Stimulated activated CD8-positive, alpha-beta memory T cell treated with anti-CD3 and anti-CD28 coated beads, Interleukin-7, amount 100 ng/mL, for 1 hour (primary cell): ENCODE results near the gene ADAM23.

Experiments used
- DNase-seq, 2 donors: peaks; one replicate each; pipeline ENCODE4 v3.0.0-alpha.2; 2020; ENCODE audit warnings: low read depth in 2 of 2

The ADAM23 gene

DNA sequence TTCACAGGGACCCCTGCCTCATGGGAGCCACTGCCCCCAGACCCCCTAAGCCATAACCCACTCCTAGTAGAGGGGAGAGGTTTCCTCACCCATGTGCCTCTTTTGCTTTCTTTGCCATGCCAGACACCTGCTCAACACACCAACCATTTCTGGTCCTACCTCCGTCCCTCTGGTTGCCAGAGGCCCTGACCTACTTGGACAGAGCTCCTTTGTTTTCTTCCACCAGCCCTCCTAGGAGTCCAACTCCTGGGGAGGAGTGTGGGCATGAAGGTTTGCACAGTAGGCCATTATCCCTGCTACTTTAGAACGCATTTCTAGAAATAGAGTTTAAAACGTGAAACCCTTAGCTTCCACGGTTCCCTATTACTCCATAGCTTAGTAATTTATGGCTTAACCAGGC, 122.3 kb downstream of the ADAM23 start:
- DNase-seq, result no peak

DNA sequence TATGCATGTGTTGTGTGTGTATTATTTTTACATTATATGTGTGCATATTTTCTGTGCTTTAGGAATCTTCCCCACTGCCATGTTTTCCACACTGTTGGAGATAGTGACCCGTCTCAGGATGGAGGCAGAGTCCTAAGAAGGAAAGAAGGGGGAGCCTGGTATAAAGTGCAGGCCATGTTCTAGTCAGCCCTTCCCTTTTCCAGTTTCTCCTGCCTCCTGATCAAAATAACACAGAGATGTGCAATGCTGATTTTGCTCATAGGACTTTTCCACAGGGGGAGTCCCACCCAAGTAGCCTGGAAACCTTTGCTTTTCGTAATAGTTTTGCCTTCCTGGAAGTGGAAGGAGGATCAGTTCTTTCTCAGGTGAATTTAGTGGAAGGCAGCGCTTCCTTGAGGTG, 126.1 kb downstream of the ADAM23 start:
- DNase-seq, result no peak

DNA sequence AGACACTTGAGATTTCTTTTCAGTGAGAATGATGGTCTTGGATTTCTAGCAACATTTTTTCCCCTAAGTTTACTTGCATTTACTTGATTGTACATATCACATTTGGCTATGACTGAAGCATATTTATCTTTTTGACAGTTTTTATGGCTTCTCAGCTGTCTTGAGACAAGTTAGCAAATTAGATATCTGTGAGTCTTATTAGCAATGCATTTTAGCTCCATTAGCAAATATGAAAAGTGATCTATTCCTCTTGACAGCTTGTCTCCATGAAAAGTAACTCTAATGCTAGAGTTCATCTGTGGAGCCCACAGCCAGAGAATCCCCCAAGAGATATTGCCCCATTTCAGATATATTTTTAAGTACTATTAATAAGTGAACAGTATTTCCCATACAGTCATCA, 126.9 kb downstream of the ADAM23 start:
- DNase-seq, result no peak

DNA sequence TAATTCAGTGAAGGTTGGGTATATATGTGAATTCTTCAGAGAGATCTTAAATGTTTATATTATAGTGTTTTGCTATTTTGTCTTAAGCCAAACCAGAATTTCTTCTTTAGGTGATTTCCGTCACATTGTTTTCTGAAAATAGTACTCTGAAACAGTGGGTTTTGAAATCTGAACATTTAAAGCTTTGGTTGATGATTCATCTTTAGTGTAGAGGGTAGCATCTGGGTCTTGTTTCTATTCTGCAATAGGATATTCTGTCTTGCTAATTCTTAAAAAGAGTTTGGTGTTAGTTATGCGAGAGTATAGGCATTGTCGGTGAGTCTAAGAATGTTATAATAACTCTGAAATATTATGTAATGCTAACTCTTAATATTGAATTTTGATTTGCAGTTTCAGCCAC, 129.4 kb downstream of the ADAM23 start:
- DNase-seq, result no peak

DNA sequence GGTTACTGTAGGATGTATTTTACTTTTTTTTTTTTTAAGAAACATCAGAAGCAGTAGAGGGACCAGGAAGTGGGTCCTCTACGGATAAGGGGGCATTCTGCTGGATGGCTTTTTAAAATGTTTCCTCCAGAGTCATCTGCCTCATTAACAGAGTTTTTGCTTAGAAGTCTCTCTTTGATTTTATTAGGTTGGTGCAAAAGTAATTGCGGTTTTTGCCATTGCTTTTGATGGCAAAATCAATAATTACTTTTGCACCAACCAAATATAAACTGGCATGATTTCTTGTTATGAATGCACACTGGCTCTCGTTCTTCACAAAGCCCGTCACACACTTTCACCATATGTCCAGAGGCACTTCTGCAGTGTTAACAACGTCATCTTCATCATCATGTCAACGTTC, 130.5 kb downstream of the ADAM23 start:
- no peak for DNase-seq

DNA sequence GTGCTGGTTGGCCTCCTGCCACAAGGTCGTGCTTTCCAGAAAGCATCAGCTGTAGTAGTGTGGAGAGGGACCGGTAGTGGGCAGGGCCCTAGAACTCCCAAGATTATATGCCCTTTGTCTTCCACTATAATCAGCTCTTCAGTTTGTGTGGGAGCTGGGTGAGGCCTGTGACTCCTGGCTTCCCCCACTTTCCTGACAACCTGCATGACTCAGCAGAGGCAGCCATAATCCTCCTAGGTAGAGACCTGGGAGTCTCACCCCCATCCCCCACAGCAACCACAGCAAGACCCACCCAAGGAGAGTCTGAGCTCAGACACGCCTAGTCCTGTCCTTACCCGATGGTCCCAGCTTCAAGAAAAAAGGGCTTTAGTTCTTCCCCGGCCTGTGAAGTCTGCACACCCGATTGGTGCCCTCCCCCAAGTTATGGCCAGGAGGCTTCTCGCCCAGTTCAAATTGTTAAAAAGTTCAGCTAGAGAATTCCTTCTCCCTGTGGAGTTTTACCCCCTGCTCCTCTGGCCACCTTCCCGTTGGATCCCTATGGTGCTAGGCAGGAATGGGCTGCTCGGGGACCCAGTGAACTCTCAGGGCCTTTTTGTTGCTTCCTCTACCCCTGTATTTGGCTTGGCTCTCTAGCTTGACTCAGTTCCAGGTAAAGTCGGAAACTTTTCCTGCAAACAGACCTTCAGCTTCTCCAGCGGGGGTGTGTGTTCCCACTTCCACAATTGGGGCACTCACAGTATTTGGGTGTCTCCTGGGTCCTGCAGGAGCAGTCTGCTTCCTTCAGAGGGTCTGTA, 141.2 kb downstream of the ADAM23 start:
- DNase-seq, result no peak

DNA sequence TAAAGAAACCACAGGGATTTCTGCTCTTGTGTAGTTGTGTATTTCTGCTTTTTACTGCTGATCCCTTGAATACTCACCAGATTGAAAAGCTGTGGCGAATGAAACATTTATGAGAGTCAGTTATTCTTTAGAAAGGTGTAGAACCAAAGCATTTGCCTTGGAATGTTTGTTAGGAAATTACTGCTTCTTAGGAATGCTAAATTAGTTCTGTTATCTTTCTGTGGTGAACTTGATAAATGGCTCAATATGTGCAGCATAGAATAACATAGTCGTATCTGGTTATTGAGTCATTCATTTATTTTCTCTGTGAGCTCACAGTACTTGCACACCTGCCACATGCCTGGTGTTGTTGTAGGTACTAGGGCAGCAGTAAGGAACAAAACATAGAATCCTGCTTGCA, 142.0 kb downstream of the ADAM23 start:
- DNase-seq, result no peak

DNA sequence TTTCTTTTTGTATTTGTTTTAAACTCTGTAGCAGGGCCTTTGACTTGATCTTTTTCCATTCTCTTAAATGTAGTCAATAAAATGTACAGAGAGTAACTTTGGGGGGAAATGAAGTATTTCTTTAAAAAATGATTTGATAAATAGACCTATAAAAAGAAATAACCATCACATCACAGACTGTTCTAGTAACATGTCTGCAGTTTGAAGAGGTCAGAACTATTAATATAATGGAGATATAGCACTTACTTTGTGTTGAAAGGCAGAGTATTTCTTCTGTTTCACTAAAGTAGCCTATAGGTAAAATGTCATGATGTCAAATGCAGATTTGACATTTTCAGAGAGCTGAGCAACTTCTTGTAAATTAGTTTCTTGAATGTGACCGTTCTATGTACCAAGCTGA, 143.3 kb downstream of the ADAM23 start:
- DNase-seq, result no peak

DNA sequence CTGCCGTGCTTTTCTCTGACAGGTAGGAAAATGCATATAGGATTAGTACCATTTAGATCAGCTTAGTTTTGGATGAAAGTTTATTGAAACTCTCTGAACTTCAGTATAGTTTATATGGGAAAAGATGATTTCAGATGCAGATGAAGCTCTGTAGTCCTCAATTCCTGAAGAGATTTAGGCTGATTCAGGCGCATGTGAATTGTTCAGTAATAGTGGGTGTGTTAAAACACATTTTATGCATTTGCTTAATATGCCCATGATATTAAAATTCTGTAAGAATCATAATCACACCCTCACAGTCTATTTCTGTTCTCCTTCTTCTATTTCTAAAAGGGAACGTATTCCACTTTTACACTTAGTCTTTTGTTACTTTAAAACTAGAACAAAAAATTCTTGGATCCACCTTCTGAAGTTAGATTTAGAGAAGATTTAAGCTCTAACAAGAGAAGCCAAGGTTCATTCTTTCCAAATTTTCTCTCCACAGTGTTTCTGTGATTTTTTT, 154.4 kb downstream of the ADAM23 start:
- no peak for DNase-seq

DNA sequence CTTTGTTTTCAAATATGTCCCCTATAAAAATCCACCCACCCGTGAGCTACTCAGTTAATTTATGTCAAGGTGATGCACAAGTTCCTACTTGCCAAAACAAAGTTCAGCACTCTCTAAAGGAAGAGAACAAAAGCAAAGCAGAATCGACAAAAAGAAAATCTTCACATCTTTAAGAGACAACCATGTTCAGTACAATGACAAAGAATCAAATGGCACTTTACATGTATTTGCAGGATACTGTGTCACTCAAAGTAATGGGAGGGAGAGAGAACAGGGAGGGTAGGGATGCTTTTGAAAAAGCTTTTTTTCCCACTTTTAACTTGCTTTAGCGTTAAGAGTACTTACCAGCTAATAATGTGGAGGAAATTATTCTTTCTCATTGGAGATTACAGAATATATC, 159.9 kb downstream of the ADAM23 start:
- no peak for DNase-seq

DNA sequence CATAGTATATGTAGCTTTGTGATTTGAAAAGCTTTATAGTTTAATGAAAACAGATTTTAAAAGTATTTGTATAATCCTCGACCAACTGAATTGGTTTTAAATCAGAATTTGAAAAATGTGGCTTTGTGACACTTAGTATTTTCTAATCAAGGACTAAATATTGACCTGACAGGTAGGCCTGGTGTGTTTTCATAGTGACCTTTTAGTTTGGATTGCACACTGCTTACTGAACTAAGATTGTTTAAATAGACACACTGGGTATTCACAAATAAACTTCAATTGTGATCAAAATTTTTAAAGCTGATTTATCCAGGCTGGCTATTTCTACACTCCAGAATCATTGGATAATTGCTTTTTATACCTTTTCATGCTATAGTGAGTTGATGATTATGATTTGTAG, 167.1 kb downstream of the ADAM23 start:
- no peak for DNase-seq

DNA sequence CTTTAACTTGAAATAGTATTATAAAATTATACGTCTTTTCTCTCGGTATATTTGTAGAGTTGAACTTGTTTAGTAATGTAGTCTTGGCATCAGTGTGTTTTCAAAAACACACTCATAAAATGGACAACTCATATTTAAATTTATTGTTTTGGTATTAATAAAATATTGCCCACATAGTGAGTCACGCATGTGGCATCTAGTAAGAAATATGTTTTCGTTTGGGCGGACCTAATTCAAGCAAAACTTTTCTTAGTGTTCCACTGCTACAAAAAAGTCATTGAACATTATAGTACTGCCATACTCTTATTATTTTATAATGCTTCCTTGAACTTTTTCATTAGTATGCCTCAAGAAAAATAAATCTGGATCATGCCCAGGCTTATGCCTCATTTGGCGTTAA, 167.9 kb downstream of the ADAM23 start:
- no peak for DNase-seq

DNA sequence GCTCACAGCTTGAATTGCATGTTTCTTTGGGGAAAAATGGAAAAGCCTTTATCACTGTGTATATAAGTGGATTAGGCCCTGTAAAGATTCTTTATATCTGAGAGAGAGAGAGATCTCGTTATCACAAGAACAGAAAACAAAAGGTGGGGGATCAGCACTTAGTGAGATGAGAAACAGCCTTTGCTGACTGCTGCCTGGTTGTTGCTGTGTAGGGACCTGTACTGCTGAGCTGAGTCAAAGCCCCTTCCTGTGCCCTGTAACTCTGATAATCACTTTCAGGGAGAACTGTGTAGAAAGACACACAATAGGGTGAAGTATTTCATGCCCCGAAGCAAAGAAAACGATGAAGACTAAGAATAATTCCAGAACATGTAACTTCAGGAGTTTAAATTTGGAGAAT, 168.4 kb downstream of the ADAM23 start:
- no peak for DNase-seq

DNA sequence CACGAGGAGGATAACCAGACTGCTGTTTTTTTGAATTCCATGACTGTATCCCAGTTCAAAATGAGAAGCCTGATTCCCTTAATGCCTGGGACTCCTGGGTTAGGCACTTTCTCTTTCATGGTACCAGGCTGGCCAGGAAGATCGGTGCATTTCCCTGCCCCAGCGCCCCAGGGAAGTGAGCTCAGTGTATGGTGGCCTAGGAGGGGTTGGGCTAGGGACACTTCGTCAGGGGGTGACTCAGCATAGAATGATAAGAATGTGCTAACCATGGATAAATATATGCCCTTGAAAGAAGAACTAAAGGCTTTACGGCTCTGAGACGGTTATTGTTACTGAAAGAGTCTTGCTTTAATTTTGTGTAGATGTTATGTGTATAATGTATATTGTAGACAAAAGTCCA, 171.5 kb downstream of the ADAM23 start:
- DNase-seq, result no peak

DNA sequence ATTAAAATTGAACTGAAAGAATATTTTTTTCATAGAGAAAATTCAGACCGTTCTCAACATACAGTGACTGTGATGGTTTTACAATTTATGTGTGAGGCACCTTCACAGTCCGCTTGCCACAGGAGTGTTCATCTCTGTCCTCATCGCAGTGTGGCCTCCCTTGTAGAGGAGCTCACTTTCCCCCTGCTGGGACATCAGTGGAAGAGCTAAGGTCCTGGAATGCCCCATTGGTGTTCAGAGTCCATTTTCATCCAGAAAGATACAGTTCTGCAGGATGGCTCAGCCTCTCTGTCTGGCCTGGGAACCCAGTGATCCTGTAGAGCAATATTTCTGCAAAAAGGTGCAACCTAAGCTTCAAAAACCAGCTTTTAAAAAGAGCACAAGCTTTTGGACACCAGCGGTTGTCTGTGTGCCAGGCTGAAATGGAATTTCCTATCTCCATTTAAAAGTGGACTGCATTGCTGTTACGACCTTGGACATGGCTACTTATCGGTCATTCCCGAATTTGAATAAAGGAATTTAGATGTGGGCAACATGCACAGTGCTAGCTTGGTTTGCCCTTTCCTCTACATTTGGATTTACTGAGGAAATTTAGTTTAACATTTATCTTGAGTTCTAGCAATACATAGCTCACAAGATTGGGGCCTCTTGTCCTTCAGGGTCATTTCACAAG, 172.2 kb downstream of the ADAM23 start:
- no peak for DNase-seq

DNA sequence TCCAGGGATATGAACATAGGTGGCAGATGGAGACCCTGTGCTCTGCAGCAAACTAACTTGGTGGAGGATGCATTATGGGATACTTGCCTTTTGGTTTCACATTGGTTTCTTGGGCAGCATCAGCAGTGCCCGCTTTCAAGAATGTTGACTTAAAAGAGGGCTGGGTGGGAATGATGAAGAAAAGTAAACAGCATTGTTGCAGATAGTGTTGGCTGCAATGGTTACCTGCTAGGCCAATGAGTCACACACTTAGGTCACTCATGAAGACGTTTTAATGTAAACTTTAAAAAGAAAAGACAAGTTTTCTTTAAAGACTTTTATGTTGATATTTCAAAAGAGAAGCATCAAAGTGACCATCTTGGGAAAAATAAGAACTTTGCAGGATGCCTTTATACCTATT, 172.8 kb downstream of the ADAM23 start:
- no peak for DNase-seq

DNA sequence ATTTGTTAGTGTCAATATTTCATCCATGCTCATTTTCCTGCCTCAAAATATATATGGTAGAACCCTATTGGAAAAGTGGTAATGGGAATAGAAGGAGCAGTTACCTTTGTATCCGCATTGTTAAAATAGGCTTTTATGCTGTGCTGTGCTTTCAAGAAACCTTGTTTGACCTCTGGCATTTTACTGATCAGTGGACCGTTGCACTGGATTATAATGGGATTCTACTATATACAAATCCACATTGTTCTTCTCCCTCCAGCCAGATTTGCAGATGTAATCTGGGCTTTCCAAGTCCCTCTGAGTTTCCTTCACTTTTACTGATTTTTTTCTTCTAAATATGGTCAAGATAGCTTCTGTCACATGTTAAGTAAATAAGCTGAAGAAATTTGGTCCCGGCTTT, 175.7 kb downstream of the ADAM23 start:
- no peak for DNase-seq

DNA sequence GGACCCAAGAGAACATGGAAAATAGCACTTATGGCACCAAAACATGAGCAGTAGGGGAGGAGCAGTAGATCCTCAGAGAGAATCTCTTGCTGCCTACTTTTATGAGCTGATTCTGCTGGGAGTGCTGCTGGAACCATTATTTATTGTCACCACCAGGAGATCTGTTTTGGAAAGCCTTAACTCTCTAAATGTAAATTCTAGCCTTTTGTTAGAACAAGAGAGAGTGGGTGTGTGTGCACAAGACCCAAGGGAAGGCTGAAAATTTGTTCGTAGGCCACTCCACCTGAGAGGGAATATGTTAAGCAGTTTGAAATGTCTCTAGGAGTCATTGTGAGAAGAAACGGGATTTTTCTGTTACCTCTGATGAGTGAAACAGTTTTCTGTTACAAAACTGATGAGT, 182.8 kb downstream of the ADAM23 start:
- DNase-seq, result no peak

DNA sequence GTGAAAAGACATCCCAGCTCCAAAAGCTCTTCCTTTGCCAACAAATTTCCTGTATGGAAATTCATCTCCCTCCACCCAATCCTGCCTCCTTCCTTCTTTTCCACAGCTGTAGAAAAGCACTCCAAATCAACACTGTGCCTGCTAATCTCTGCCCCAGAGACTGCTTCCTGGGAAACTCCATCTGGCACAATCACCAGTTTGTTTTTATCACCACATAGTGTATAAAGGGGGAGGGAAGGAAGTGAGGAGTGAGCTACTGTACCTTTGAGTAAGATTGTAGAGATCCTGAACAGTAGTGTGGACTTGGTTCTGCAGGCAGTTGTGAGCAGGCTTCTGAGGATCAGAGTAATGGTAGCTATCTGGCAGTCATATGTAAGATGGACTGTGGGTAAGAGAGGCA, 184.3 kb downstream of the ADAM23 start:
- DNase-seq, result no peak

DNA sequence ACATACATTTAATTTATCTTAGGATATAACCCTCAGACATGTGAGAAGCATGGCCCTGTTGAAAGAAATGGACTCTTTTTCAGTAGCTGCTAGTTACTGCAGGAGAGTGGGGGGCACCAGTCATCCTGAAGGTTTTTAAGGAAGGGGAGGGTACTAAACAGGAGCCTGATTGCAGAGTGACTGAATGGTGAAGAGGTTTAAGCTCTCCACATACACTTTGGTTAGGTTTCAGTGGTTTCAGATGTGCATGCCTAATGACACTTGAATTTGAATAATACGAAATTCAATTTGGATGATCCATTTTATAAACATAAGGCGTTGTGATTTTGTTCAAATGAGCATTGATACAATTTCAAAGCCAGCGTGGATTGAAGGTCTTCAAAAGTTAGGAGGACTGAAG, 188.0 kb downstream of the ADAM23 start:
- no peak for DNase-seq

DNA sequence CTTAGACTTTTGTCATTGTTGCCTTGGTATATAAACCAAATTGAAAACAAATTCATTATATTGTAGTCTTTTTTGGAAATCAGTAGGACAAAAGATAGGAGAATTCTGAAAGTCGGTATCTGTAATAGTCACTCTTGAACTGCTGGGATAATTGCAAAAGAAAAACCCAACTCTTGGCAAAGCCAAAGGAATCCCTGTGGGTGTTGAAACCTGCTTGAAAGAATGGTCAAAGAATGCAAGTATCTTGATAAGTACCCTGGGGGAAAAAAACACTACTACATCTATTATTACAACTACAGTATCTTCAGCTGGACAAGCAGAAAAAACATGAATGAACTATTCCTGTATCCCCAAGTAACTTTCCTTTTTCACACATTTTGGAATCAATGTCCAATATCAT, 191.7 kb downstream of the ADAM23 start:
- no peak for DNase-seq

DNA sequence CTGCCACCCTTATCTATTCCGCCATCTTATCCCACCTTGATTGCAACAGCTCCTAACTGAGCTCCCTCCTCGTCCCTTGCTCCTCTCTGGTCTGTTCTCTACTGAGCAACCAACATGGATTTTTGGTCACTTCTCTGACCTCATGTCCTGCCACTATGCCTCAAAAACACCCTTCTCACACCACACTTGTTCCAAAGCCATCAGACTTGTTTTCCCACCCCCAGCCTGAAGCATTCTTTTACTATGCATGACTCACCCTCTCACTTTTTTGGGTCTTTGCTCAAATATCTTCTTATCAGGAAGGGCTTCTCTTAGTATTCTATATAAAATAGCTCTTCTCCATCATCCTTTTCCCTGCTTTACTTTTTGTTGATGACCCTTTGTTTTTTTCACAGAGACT, 196.3 kb downstream of the ADAM23 start:
- no peak for DNase-seq

DNA sequence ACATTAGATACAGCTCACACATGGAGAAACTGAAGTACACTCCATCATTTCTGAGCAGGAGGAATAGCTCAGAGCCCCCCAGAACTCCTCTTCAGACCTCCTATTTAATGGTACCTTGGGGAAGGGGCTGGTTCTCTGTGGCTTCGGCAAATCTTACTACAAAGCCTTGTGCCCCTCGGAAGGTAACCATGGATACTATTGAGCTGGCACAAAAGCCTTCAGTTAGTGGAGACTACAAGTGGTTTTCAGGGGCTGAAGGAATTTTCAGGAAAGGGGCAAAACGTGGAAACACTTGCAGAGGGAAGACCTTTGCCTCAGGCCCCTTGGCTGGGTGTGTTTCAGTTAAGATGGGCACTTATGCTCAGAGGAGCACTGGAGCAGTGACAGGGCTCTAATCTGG, 197.9 kb downstream of the ADAM23 start:
- no peak for DNase-seq
